Measurements from ENCODE around the gene CLEC1A.

The CLEC1A gene, protein sequence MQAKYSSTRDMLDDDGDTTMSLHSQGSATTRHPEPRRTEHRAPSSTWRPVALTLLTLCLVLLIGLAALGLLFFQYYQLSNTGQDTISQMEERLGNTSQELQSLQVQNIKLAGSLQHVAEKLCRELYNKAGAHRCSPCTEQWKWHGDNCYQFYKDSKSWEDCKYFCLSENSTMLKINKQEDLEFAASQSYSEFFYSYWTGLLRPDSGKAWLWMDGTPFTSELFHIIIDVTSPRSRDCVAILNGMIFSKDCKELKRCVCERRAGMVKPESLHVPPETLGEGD

DNA sequence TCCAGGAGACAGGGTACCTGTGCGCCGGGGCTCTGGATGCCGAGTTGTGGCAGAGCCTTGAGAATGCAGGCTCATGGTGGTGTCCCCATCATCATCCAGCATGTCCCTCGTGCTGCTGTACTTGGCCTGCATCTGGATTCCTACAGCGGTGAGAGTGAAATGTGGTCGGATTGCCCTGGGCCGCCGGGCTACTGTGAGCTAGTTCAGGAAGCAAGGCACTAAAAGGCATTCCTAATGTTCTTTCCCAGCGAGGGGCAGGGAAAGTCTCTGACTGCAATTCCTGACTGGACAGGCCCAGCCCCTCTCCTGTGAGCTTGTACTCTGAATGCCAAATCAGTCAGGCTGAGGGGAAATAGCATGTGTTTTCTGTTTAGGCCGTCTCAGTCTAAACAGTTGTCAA is at the start of gene CLEC1A:
CLEC1A (minus strand) TSS at position 195 of the 400 bp plus-strand sequence; CDS start at position 132, 63 bp downstream.
- no peak for DNase-seq (ENCODE audit: low read depth)

DNA sequence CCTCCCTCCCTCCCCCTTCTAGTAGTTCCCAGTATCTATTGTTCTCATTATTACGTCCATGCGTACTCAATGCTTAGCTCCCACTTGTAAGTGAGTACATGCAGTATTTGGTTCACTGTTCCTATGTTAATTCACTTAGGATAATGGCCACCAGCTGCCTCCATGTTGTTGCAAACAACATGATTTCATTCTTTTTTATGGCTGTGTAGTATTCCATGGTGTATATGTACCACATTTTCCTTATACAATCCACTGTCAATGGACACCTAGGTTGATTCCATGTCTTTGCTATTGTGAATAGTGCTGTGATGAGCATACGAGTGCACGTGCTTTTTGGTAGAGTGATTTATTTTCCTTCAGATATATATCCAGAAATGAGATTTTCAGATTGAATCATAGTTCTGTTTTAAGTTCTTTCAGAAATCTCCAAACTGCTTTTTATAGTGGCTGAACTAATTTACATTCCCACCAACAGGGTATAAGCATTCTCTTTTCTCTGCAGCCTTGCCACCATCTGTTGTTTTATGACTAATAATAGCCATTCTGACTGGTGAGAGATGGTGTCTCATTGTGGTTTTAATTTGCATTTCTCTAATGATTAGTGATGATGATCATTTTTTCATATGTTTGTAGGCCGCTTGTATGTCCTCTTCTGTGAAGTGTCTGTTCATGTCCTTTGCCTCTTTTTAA is 49.1 kb upstream of the CLEC1A start:
- DNase-seq (ENCODE audit: low read depth) = no peak

DNA sequence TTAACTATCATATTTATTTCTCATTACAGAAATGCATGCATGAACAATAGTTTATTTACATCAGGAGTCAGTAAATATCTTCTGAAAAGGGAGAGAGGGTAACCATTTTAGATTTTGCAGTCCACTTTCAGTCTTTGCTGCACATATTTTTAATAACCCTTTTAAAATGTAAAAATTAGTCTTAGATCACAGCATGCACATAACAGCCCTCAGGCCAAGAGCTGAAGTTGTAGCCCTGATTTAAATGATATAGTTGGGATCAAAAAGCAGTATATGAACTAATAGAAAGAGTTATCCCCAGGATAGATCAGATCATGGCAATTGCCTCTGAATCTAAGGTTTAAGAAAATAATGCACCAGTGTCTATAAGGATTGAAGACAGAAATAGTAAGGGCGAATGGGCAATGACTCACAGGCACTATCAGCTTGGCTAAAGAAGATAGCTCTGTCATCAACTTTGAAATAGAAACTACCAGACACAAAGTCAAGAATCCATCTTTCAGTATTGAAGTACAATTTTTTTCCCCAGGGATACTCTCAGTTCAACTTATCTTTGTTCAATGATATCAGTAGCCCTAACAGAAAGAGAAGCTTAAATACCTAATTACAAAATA is 44.3 kb upstream of the CLEC1A start:
- no peak for DNase-seq (ENCODE audit: low read depth)

DNA sequence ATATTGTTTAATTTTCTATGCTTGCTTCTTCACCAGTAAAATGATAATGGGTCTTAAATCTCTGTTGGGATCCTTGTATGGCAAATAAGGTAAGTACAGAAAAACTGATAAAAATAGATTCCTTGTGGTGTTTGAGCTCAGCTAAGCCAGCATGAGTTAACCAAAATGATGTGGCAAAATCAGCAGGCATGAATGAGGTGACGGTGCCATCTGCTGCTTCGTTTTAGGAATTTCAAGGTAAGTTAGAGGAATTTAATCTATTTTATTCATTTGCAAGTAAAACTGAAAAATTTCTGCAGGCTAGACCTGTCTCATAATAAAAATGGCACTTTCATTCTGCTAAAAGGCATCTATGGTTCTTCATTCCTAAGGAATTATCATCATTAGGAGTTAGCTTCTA is 41.2 kb upstream of the CLEC1A start:
- DNase-seq (ENCODE audit: low read depth) = peak; percentile 1

DNA sequence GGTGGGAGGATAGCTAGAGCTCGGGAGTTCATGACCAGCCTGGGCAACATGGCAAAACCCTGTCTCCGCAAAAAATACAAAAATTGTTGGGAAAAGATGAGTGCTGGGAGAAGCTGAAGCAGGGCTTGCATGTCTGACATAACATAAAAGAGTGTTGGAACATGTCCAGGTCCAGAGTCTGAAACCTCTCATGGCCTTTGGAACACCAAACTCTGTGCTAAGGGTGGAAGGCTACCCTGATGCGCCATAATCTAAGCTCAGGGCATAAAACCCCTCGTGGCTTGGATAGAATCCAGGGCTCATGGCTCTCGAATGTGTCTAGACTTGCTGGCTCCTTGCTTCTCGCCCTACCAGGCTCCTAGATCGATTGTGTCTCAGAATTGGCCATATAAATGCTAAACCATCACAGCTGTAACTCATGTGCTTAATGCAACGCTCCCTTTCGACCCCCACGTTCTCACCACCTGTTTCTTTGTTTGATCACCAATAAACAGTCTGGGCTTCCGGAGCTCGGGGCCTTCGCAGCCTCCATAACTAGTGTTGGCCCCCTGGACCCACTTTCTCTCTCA is 37.9 kb upstream of the CLEC1A start:
- DNase-seq (ENCODE audit: low read depth) = no peak

DNA sequence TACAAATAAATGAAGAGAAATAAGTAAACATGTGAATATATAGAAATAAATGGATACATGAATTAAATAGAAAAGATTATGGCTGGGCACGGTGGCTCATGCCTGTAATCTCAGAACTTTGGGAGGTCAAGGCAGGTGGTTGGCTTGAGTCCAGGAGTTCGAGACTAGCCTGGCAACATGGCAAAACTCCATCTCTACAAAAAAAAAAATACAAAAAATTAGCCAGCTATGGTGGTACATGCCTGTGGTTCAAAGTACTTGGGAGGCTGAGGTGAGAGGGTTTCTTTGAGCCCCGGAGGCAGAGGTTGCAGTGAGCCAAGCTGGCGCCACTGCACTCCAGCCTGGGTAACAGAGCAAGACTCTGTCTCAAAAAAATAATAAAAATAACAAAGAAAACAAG is 36.3 kb upstream of the CLEC1A start:
- DNase-seq (ENCODE audit: low read depth) = no peak

DNA sequence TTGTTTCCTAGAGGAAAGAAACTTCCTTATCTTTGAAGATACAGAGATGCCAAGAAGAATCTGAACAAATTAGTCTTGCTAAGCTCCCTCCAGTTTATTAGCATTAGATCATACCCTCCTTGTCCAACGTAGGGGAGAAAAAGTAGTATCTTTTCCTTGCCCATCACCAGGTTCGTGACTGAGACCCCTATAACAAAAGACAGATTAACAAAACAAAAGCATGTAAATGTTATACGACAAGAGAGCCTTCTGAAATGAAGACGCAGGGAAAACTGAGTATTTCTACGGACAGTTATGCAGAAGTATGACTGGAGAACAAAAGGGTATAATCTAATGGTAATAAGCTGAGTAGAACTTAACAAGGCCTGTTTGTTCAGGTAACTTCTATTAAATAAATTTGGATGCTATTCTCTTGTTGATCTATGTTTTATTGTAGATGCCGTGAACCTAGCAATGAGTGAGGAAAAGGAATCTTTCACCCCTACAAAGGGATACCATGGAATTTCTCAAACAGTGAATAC is 34.1 kb upstream of the CLEC1A start:
- no peak for DNase-seq (ENCODE audit: low read depth)

DNA sequence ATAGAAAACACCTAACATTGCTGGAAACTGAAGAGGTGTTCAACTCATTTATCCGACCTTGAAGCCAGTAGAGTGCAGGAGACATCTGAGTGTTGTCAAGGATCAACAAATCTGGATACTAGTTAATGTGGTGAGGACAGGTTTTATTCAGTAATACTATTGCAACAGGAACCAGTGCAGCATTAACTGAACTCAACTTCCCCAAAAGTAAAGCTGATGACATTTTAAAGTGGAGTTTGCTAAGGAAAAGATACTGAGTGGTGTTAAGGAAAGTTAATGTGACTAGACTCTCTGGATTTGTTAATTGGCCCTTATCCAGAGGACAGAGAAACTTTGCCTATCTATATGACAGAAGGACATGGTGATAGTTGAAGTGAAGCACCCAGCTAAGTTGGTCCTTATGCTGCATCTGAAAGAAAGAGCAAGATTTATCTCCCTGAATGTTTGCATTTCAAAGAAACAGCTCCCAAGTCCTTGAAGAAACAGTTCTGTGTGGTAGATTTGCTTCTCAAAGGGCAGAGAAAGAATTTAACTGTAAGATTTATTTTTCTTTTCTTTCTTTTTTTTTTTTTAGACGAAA is 32.4 kb upstream of the CLEC1A start:
- DNase-seq (ENCODE audit: low read depth) = no peak

DNA sequence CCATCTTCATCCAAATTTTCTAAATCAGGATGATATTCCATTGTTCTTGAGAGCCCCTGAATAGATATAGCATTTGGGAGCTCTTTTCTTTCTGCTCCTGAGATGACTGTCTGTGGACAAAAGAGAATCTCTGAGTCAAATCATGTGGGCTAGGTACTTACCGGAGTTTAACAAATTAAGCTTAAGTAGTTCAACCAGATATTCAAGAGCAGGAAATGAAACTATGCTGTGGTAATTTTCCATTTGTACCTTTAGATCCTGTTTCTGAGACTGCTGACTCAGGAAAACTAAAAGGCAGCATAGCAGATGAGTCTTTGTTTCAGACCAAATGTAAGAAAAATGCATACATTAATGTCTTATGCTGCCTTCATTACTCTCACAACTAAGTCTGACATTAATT is 31.3 kb upstream of the CLEC1A start, which contains the start of gene CLEC7A:
CLEC7A (minus strand) TSS at position 158 of the 400 bp plus-strand sequence; CDS start at position 41, 117 bp downstream.
- DNase-seq (ENCODE audit: low read depth) = no peak

DNA sequence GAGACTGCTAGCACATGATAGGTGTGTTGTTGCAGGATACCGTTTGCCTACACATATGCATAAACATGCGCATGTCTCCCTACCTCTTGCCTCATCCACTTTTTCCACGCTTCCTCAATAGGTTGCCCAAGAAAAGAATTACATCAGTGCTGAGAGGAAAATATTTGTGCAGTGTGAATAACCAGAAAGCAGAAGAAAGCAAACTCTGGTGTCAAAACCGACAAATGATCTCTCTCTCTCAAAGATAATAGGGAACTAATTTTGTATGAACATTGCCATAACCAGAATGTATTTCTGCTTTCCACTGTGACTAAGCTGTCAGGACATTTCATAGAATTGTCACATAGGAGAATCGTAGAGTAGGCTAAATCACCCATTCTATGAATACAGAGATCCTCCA is 29.9 kb upstream of the CLEC1A start:
- DNase-seq (ENCODE audit: low read depth) = no peak

DNA sequence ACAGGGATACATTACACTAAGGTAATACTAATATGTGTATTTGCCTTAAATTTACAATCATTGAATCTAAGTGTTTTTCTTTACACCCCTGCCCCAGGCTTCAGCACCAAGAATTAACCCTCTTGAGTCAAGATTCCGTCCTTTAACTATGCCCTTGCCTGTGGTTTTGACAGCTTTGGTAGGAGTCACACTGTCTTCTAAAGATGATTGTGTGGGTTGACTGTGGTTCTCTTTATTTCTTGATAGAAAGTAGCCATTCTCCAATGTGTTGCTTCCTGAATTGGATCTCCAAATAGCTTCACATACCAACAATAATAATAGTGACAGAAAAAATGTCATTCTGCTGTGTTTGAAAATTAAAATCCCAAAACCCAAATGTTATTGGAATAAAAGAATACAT is 27.6 kb upstream of the CLEC1A start:
- no peak for DNase-seq (ENCODE audit: low read depth)

DNA sequence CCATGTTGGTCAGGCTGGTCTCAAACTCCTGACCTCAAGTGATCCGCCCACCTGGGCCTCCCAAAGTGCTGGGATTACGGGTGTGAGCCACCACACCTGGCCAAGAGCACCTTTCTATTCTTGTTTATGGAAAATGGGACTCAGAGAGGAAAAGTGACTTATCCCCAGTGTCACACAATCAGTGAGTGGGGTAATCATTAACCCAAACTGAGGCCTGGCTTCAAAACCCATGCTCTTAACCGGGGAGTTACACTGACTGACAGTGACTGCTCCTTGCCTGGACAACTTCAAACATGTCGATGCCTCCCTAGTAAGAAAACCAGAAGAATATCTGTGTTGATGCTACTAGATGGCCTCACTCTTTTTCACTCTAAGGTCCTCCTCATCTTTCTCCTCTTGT is 23.9 kb upstream of the CLEC1A start:
- DNase-seq (ENCODE audit: low read depth) = no peak

DNA sequence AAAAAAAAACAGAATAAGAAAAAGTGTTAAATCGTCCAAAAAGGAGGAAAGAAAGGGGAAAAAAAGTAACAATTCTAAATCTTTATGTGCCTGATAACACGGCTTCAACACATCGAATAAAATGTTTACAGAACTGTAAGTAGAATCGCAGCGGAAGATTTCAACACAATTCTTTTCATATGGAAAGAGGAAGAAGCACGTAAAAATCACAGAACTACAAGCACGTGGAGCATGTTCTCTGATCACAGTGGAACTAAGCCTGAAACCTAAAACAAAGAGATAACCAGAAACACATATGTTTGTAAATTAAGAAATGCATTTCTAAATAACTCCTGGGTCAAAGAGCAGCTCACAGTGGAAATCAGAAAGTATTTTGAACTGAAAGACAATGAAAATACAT is 22.5 kb upstream of the CLEC1A start:
- DNase-seq (ENCODE audit: low read depth) = no peak

DNA sequence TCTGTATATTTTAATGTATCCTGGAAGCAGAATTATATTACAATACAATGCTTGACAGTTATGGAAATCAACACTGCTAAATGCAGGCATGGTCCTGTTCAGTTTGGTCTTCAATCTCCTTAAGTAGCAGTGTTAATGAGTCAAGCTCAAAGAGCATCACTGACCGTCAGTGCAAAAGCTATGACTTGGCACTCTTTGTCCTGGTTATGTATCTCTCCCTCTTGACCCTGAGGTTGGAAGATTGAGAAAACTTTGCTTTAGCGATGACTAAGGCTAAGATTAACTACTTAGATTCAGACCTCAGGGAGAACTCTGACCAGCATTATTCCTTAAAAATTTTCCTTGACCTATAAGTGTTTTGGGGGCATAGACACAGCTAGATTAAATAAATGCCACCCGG is 20.3 kb upstream of the CLEC1A start:
- no peak for DNase-seq (ENCODE audit: low read depth)

DNA sequence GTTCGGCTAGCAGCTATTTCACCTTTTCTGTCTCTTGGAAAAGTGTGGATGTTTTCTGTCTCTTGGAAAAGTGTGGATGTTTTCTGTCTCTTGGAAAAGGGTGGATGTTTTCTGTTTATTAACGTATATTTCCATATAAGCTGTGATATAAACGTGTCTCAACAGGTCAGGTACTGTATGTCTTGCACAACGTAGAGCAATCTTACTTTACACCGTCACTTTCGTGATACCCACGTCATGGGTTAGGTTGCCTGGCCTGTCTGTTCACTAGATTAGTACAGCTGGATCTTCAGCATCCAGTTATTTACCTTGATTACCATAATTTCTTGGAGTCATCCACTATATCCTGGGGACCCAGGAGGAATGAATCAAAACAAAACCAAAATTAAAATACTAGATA is 17.1 kb upstream of the CLEC1A start:
- DNase-seq (ENCODE audit: low read depth) = no peak

DNA sequence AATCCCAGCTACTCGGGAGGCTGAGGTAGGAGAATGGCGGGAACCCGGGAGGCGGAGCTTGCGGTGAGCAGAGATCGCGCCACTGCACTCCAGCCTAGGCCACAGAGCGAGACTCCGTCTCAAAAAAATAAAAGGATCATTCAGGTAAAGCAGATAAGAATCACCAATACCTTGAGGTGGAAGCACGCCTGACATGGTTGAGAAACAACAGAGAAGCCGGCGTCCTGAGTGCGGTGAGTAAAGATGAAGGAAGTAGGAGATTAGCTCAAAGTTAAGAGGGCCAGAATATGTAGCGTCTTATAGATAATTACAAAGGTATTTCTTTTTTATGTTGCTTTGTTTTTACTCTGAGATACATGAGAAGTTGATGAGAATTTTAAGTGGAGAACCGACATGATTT is 16.5 kb upstream of the CLEC1A start:
- DNase-seq (ENCODE audit: low read depth) = no peak

DNA sequence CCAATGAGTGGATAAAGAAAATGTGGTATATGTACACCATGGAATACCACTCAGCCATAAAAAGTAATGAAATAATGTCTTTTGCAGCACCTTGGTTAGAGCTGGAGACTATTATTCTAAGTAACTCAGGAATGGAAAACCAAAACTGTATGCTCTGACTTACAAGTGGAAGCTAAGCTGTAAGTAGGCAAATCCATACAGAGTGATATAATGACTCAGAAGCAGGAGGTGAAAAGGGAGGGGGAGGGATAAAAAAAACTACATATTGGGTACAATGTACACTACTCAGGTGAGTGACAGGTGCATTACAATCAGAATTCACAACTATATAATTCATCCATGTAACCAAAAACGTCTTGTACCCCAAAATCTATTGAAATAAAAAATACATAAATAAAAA is 15.1 kb upstream of the CLEC1A start:
- DNase-seq (ENCODE audit: low read depth) = no peak

DNA sequence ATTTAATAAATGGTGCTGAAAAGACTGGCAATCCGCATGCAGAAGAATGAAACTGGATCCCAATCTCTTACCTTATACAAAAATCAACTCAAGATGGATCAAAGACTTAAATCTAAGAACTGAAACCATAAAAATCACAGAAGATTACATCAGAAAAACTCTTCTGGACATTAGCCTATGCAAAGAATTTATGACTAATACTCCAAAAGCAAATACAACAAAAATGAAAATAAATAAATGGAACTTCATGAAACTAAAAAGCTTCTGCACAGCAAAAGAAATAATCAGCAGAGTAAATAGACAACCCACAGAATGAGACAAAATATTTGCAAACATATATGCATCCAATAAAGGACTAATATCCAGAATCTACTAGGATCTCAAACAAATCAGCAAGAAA is 14.3 kb upstream of the CLEC1A start:
- no peak for DNase-seq (ENCODE audit: low read depth)

DNA sequence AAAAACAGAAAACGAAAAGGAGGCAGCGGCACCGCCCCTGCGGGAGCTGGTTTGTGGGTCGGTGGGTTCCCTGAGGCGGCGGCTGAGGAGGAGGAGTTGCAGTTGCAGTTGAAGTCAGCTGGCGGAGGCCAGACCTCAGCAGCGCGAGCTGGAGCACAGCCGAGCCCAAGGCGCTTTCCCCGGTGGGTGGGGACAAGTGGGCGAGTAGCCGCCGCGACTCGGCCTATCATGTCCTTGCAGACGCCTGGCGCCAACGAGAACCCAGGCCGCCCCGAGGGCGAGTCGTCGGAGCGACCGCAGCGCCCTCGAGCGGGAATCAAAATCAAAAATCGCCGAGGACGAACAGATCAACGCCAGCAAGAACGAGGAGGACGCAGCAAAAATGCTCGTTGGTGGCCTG is 12.7 kb upstream of the CLEC1A start:
- no peak for DNase-seq (ENCODE audit: low read depth)

DNA sequence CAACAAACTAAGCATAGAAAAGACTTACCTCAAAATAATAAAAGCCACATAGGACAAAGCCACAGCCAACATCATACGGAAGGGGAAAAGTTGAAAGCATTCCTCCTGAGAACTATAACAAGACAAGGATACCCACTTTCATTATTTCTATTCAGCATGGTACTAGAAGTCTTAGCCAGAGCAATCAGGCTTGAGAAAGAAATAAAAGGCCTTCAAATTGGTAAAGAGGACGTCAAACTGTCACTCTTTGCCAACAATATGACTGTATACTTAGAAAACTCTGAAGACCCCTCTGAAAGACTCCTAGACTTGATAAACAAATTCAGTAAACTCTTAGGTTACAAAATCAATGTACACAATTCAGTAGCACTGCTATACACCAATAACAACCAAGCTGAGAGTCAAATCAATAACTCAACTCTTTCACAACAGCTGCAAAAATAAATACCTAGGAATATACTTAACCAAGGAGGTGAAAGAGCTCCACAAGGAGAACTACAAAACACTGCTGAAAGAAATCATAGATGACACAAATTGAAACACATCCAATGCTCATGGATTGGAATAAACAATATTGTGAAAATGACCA is 11.6 kb upstream of the CLEC1A start:
- no peak for DNase-seq (ENCODE audit: low read depth)

DNA sequence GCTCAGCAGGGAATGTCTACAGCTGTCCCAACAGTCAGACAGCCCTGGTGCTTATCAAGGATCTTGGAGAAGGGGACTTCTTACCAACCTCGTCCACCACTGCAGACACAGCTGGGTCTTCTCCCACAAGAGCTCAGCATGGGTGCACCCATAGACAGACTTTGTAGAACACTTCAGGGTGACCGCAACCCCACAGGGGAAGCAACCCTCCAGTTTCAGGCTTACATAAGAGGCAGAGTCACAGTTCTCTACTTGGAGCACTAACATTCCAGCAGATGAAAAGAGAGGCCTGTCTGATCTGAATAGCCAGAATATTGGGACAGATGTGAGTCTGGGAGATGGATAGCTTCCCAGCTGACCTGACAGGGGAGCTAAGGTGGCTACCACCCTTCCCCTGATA is 3.5 kb upstream of the CLEC1A start:
- DNase-seq (ENCODE audit: low read depth) = no peak

DNA sequence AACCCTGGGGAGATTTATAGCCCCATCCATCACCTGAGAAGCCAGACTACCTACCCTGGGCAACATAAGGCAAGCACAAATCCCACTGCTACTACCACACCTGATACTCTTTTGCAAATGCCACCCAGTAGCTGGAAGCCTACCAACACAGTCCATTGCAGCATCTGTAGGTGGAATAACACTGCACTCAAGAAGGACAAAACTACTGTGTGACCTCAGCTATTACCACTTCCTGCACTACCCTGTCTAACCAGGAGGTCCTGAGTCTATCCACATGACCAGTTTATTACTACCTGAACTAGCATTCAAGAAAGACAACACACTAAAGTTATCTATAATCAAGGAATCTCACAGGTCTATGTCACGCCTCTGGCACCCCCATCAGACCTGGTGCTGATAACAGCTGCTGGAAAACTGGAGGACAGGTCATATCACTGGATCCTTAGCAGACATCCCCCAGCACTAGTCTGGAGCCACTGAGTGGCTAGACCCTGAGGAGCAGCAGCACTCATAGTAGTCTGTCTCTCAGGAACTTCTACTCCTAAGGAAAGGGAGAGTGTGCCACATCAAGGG is 2.9 kb upstream of the CLEC1A start:
- DNase-seq (ENCODE audit: low read depth) = no peak
